Sigmoid colon (tissue), 7 donors: ENCODE data around the gene IRX2. TPM values are rescaled to one million over a fixed set of nuclear protein-coding genes. Genes with fewer than 3 reads are reported as not detected.

Source experiments
- DNase-seq: peaks from one replicate; pipeline ENCODE4 v3.0.0-alpha.2; 2019
- H3K27ac ChIP-seq, 4 donors: fragments of 200-600 bp; sonication (generic); one replicate each; pipeline ENCODE4 v1.5.1; 2016 to 2019; ENCODE audit warnings: mild to moderate bottlenecking in 1 of 4
- H3K27me3 ChIP-seq, 3 donors: fragments of 200-600 bp; sonication (generic); one replicate each; pipeline ENCODE4 v1.5.1; 2019; ENCODE audit warnings: mild to moderate bottlenecking in 1 of 3
- H3K36me3 ChIP-seq, 4 donors: fragments of 200-600 bp; sonication (generic); one replicate each; pipeline ENCODE4 v1.5.1; 2016 to 2019
- H3K4me1 ChIP-seq, 4 donors: fragments of 200-600 bp; sonication (generic); one replicate each; pipeline ENCODE4 v1.5.1; 2017 to 2019
- H3K4me3 ChIP-seq, 4 donors: fragments of 200-600 bp; sonication (generic); one replicate each; pipeline ENCODE4 v1.5.1; 2017 to 2019; ENCODE audit warnings: mild to moderate bottlenecking in 2 of 4, moderate library complexity in 1 of 4
- H3K9me3 ChIP-seq, 4 donors: fragments of 200-600 bp in 3 of 4; sonication (generic) in 3 of 4; one replicate each; pipeline versions ENCODE4 v1.5.1 to v1.6.1; 2013 to 2019
- CTCF ChIP-seq, 4 experiments: fragments of 450-650 bp in 3 of 4; fragments of 200-600 bp in 1 of 4; IDR thresholded peaks; one replicate each; pipeline ENCODE4 v1.5.1; 2016 to 2019; ENCODE audit warnings: antibody characterized with exemption in 4 of 4, mild to moderate bottlenecking in 3 of 4, moderate library complexity in 2 of 4
- EP300 ChIP-seq, 4 donors: sonication (generic); formaldehyde crosslinking; IDR thresholded peaks; one replicate each; pipeline ENCODE4 v1.6.1; 2017; ENCODE audit warnings: antibody characterized with exemption in 4 of 4
- POLR2A ChIP-seq, 2 donors: fragments of 450-650 bp; IDR thresholded peaks; one replicate each; pipeline ENCODE4 v1.6.1; 2016; ENCODE audit warnings: antibody characterized with exemption in 2 of 2, mild to moderate bottlenecking in 2 of 2, moderate library complexity in 2 of 2
- POLR2AphosphoS5 ChIP-seq, 4 donors: sonication (generic); formaldehyde crosslinking; IDR thresholded peaks; one replicate each; pipeline ENCODE4 v1.6.1; 2017; ENCODE audit warnings: antibody characterized with exemption in 4 of 4
- WGBS, 2 donors: extraction: QIAGEN DNeasy Blood & Tissue Kit; methylation state at CpG; one replicate each; pipeline ENCODE4 v1.1.7; 2013; 5-methylcytosine and 5-hydroxymethylcytosine counted together
- intact Hi-C: fragments of 100-400 bp; cut with DNase I; formaldehyde crosslinking; loops from one replicate; pipeline ENCODE4 v1.15.1; 2023
- polyA plus RNA-seq, 3 donors: library from polyadenylated mRNA; stranded (reverse); fragments of 200-250 nt; gene quantifications; one replicate each; pipeline ENCODE4 v1.2.3, GENCODE V29; 2013
- total RNA-seq, 4 donors: library from RNA; depleted of rRNA; stranded (reverse); fragments of >200 nt; gene quantifications; one replicate each; pipeline ENCODE4 v1.1.0, GENCODE V29; 2016
- donor health status: healthy with polysubstance abuse.
- donor health status: Bipolar disorder and iron deficiency.
- donor health status: healthy.

IRX2 gene
- total and polyA plus RNA-seq, 7 donors: 0.03 TPM; not detected in 6

- Histone ChIP-seq H3K36me3 (no peaks in the 10 kb centered on the region), H3K4me1 (no peaks in the 10 kb centered on the region), H3K27ac (no peak overlapping the region), H3K27me3 (no peaks in the 10 kb centered on the region), H3K9me3 (peaks cover 0 to 5% (median 0%) of the 10 kb centered on the region in 4 donors), H3K4me3 (no peak overlapping the region)
- 78 to 84% methylated on average over 3 of the region's 3 CpGs for WGBS, 2 donors
- DNase-seq: no peak
- intact Hi-C loops: no loop called here
- no peak for TF ChIP-seq POLR2A (IDR thresholded peaks at IDR 0.05)
- TF ChIP-seq POLR2AphosphoS5 (IDR thresholded peaks at IDR 0.05): no peak
- no peak for TF ChIP-seq EP300 (IDR thresholded peaks at IDR 0.05)
- TF ChIP-seq CTCF (IDR thresholded peaks at IDR 0.05): no peak
Observed at GRCh38 chr5:2782658-2783057, 31.2 kb upstream of the IRX2 start.

- Histone ChIP-seq H3K4me3 (no peak overlapping the region), H3K9me3 (peaks cover 0 to 5% (median 0%) of the 10 kb centered on the region in 4 donors), H3K4me1 (no peaks in the 10 kb centered on the region), H3K27me3 (no peaks in the 10 kb centered on the region), H3K27ac (no peak overlapping the region), H3K36me3 (no peaks in the 10 kb centered on the region)
- no peak for TF ChIP-seq CTCF (IDR thresholded peaks at IDR 0.05)
- intact Hi-C loops: no loop called here
- no peak for DNase-seq
- WGBS, 2 donors: 64 to 70% methylated on average over 11 of the region's 11 CpGs
Observed at GRCh38 chr5:2780421-2781171, 29.1 kb upstream of the IRX2 start.

- TF ChIP-seq POLR2A (IDR thresholded peaks at IDR 0.05) (no peak), CTCF (IDR thresholded peaks at IDR 0.05) (no peak), POLR2AphosphoS5 (IDR thresholded peaks at IDR 0.05) (no peak), EP300 (IDR thresholded peaks at IDR 0.05) (no peak)
- intact Hi-C loops: no loop called here
- Histone ChIP-seq H3K27me3 (no peaks in the 10 kb centered on the region), H3K36me3 (no peaks in the 10 kb centered on the region), H3K4me3 (no peak overlapping the region), H3K9me3 (peaks cover 0 to 5% (median 0%) of the 10 kb centered on the region in 4 donors), H3K4me1 (no peaks in the 10 kb centered on the region), H3K27ac (no peak overlapping the region)
- 72 to 91% methylated on average over 9 of the region's 9 CpGs for WGBS, 2 donors
- DNase-seq: no peak
Observed at GRCh38 chr5:2779459-2779858, 28.0 kb upstream of the IRX2 start.

- 77 to 89% methylated on average over 20 of the region's 20 CpGs for WGBS, 2 donors
- DNase-seq: no peak
- Histone ChIP-seq H3K27me3 (peaks cover 0 to 3% (median 0%) of the 10 kb centered on the region in 3 donors), H3K4me3 (no peak overlapping the region), H3K9me3 (no peaks in the 10 kb centered on the region), H3K36me3 (no peaks in the 10 kb centered on the region), H3K27ac (no peak overlapping the region), H3K4me1 (no peaks in the 10 kb centered on the region)
- intact Hi-C loops: no loop called here
- TF ChIP-seq EP300 (IDR thresholded peaks at IDR 0.05) (no peak), CTCF (IDR thresholded peaks at IDR 0.05) (no peak), POLR2AphosphoS5 (IDR thresholded peaks at IDR 0.05) (no peak), POLR2A (IDR thresholded peaks at IDR 0.05) (no peak)
Observed at GRCh38 chr5:2776337-2777302, 25.1 kb upstream of the IRX2 start.
